ENCODE data around the gene C9orf43. TPM values are rescaled to one million over a fixed set of nuclear protein-coding genes. Genes with fewer than 3 reads are reported as not detected.

C9orf43 gene
- total and polyA plus RNA-seq, 9 of the 15 experiments (the other 6 are each of a cell fraction or from before 2014, with no cell fraction given): 0.21 to 0.58 (median 0.33) TPM

DNA sequence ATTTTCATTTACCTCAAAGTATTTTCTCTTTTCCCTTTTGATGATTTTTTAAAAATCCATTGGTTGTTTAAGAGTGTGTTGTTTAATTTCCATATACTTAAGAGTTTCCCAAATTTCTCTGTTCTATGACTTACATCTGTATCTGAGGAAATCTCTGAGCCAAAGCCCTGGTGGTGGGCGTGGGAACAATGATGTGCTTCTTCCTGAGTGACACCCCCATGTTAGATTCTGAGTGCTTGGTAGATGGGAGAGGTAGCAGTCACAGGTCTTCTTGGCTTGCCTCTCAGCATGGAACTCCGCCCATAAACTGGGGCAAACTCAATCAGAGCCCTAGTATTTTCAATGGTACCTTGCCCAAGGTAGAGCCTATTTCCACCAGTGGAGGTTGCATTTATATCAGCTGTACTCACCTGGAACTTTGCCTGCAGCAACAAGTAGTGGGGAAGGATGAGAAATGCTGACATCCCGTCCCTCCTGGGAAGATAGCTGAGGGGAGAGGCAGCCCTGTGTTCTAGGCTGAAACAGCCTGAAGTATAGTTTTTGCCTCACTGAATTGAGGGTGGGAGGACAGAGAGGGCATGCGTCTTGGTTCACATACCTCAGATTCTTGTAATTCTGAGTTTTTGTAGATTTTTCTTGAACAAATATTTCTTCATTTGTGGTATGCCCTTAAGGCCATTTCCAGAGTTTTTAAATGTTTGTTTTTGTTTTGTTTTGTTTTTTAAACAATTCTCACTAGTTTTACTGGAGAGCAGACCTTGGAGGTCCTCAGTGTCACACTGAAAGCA lies 26.4 kb downstream of the C9orf43 start:
- FAIRE-seq: no peak
- POLR2A ChIA-PET: no interaction called here
- peak in 2 of 4 experiments; percentile 16 to 19 for DNase-seq (ENCODE audit: extremely low read depth in 1 of 4, low spot score in 3 of 4)
- Histone ChIP-seq H3K27me3 (ENCODE audit: control insufficient read depth in 2 of 2, insufficient read depth in 2 of 2, low read length in 2 of 2) (peaks cover 0 to 9% of the 10 kb centered on the region in 2 experiments; a peak in 1 of 5 replicates), H3K9ac (ENCODE audit: insufficient read depth in 1 of 2, low read depth in 2 of 2, low read length in 2 of 2) (no peak overlapping the region), H3K4me2 (ENCODE audit: insufficient read depth, low read length) (no peak overlapping the region), H3K9me3 (replicated peaks; ENCODE audit: control insufficient read depth, insufficient read depth, low read depth, low read length) (no peaks in the 10 kb centered on the region), H3K4me3 (no peak overlapping the region), H2AFZ (ENCODE audit: low read depth, low read length) (no peak overlapping the region), H3K36me3 (ENCODE audit: control insufficient read depth, insufficient read depth, low read length) (no peaks in the 10 kb centered on the region), H3K79me2 (ENCODE audit: control insufficient read depth, insufficient read depth, low read length) (no peaks in the 10 kb centered on the region), H3K27ac (ENCODE audit: extremely low read depth, low read depth, low read length) (no peak overlapping the region), H3K9me1 (ENCODE audit: control insufficient read depth, insufficient read depth, low read length) (no peaks in the 10 kb centered on the region), H3K4me1 (replicated peaks in 1 of 2; ENCODE audit: control insufficient read depth in 2 of 2, insufficient read depth in 2 of 2, low read length in 2 of 2) (no peaks in the 10 kb centered on the region; a peak in 1 of 5 replicates), H4K20me1 (replicated peaks; ENCODE audit: control insufficient read depth, insufficient read depth, low read length) (no peaks in the 10 kb centered on the region)
- in situ Hi-C loops (cut with MboI) (no loop called here), intact Hi-C loops (cut with micrococcal nuclease) (no loop called here)
- ATAC-seq: no peak
- BruUV-seq (replicated peaks): no TSS peak
- 7% methylated on average over 4 of the region's 4 CpGs for WGBS (ENCODE audit: insufficient coverage, low coverage, missing lambda C conversion rate)
- CTCF ChIA-PET (ENCODE audit: low intra/inter-chr PET ratio): no interaction called here
- no peak for TF ChIP-seq U2AF1 (optimal IDR thresholded peaks at IDR 0.05; ENCODE audit: low read depth, low read length)
- TF ChIP-seq, protein P1, sequence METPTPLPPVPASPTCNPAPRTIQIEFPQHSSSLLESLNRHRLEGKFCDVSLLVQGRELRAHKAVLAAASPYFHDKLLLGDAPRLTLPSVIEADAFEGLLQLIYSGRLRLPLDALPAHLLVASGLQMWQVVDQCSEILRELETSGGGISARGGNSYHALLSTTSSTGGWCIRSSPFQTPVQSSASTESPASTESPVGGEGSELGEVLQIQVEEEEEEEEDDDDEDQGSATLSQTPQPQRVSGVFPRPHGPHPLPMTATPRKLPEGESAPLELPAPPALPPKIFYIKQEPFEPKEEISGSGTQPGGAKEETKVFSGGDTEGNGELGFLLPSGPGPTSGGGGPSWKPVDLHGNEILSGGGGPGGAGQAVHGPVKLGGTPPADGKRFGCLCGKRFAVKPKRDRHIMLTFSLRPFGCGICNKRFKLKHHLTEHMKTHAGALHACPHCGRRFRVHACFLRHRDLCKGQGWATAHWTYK (CRISPR knock-in tag; IDR thresholded peaks at IDR 0.05): no peak
- TF ChIP-seq PURB (CRISPR knock-in tag; IDR thresholded peaks at IDR 0.05; ENCODE audit: low read depth): no peak
- TF ChIP-seq ZSCAN32 (CRISPR knock-in tag; IDR thresholded peaks at IDR 0.05): no peak
- TF ChIP-seq ZNF24 (IDR thresholded peaks at IDR 0.05): no peak
- TF ChIP-seq, protein P2, sequence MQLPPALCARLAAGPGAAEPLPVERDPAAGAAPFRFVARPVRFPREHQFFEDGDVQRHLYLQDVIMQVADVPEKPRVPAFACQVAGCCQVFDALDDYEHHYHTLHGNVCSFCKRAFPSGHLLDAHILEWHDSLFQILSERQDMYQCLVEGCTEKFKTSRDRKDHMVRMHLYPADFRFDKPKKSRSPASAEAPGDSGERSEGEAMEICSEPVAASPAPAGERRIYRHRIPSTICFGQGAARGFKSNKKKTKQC (CRISPR knock-in tag; IDR thresholded peaks at IDR 0.05): no peak
- TF ChIP-seq SMAD3 (CRISPR knock-in tag; conservative IDR thresholded peaks at IDR 0.05): no peak
- no peak for TF ChIP-seq GATA2 (CRISPR knock-in tag; IDR thresholded peaks at IDR 0.05)
- no peak for TF ChIP-seq RBM14 (IDR thresholded peaks at IDR 0.05; ENCODE audit: borderline replicate concordance, insufficient read depth, low read depth, low read length)
- no peak for TF ChIP-seq HDAC8 (tag; IDR thresholded peaks at IDR 0.05)
- no peak for TF ChIP-seq ZNF785 (CRISPR knock-in tag; IDR thresholded peaks at IDR 0.05)
